Activated CD4-positive, alpha-beta T cell treated with anti-CD3 and anti-CD28 coated beads for 48 hours (primary cell): Measurements from ENCODE around the gene CCDC39.
"Not testable (repeated sequence)": the region's sequence is repeated elsewhere in the genome, so short reads cannot be mapped to it uniquely, and the experiment has no call there.

Experiments
- DNase-seq: peaks from one replicate; pipeline ENCODE4 v3.0.0-alpha.2; 2020

CCDC39 gene

GRCh38 chr3:180618563-180618962, 60.7 kb downstream of the CCDC39 start:
- DNase-seq, result not testable (repeated sequence)

GRCh38 chr3:180617049-180617448, 62.2 kb downstream of the CCDC39 start:
- DNase-seq, result no peak

- no peak for DNase-seq
These were observed 63.3 kb downstream of the CCDC39 start for GRCh38 chr3:180615954-180616353.

- no peak for DNase-seq
These were observed 66.9 kb downstream of the CCDC39 start for GRCh38 chr3:180612364-180612763.

- DNase-seq, result no peak
These were observed 68.3 kb downstream of the CCDC39 start for GRCh38 chr3:180611006-180611405.

GRCh38 chr3:180601688-180602666, 77.3 kb downstream of the CCDC39 start, which contains the start of gene TTC14:
Gene TTC14 (plus strand): TSS chr3:180602163. CDS start chr3:180602262, 99 bp downstream.
- peak; percentile 96 for DNase-seq

GRCh38 chr3:180600473-180600872, 78.8 kb downstream of the CCDC39 start:
- DNase-seq, result no peak

GRCh38 chr3:180595559-180595935, 83.7 kb downstream of the CCDC39 start:
- no peak for DNase-seq

- no peak for DNase-seq
These were observed 84.4 kb downstream of the CCDC39 start for GRCh38 chr3:180594631-180595558.

GRCh38 chr3:180593631-180594030, 85.7 kb downstream of the CCDC39 start:
- not testable (repeated sequence) for DNase-seq

GRCh38 chr3:180590396-180590795, 88.9 kb downstream of the CCDC39 start:
- DNase-seq, result no peak

- DNase-seq, result no peak
These were observed 98.4 kb downstream of the CCDC39 start for GRCh38 chr3:180580934-180581333.

- DNase-seq, result no peak
These were observed 103.7 kb downstream of the CCDC39 start for GRCh38 chr3:180575571-180575970.

- no peak for DNase-seq
These were observed 107.3 kb downstream of the CCDC39 start for GRCh38 chr3:180571831-180572598.

- DNase-seq, result no peak
These were observed 109.1 kb downstream of the CCDC39 start for GRCh38 chr3:180570238-180570637.

GRCh38 chr3:180564676-180565075, 114.6 kb downstream of the CCDC39 start:
- no peak for DNase-seq
